ENCODE measurements around the gene MATN4.

- TF ChIP-seq, protein P1, sequence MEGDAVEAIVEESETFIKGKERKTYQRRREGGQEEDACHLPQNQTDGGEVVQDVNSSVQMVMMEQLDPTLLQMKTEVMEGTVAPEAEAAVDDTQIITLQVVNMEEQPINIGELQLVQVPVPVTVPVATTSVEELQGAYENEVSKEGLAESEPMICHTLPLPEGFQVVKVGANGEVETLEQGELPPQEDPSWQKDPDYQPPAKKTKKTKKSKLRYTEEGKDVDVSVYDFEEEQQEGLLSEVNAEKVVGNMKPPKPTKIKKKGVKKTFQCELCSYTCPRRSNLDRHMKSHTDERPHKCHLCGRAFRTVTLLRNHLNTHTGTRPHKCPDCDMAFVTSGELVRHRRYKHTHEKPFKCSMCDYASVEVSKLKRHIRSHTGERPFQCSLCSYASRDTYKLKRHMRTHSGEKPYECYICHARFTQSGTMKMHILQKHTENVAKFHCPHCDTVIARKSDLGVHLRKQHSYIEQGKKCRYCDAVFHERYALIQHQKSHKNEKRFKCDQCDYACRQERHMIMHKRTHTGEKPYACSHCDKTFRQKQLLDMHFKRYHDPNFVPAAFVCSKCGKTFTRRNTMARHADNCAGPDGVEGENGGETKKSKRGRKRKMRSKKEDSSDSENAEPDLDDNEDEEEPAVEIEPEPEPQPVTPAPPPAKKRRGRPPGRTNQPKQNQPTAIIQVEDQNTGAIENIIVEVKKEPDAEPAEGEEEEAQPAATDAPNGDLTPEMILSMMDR (conservative IDR thresholded peaks at IDR 0.05) = no peak
- TF ChIP-seq EZH2 (IDR thresholded peaks at IDR 0.05; ENCODE audit: low read depth) = no peak
These were observed 19.7 kb downstream of the MATN4 start for GRCh38 chr20:45288376-45288775.
